Activated naive CD4-positive, alpha-beta T cell treated with Interleukin-2 at 50 U/mL for 16 hours (primary cell): ENCODE measurements around the gene TRIM29.

Experiments used
- DNase-seq: peaks from one replicate; pipeline ENCODE4 v3.0.0-alpha.2; 2020

The TRIM29 gene

DNA sequence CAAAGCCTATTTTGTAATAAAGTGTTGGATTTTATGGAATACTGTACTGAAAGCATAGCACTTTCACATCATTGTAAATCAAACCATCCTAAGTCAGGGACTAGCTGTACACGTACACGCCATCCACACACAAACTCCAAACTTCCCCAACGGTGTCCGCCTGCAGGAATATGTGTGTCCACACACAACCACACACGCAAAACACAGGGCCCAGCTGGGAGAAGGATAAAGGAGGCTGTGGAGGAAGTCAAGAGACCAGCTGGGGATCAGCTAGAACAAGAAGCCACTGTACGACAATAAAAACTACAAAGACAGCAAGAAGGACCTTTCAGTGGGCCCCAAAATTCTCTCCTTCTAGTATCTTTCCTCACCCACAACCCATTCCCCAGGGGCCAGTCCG, 1.6 kb downstream of the TRIM29 start:
- no peak for DNase-seq

DNA sequence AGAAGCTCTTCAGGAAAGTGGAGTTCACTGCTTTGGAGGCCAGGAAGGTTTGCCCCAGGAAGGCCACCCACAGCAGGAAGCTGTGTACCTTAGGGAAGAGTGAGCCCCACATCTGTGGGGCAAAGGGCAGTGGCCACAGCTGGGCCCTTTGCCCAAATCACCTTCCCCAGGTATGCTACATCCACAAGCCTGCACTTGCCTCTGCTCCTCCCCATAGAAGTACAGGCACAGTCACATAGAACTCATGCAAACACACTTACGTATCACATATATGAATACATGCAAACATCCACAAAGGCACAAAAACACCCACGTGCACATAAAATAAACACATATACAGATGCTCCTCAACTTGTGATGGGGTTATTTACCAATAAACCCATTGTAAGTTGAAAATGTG, 2.1 kb downstream of the TRIM29 start:
- no peak for DNase-seq

DNA sequence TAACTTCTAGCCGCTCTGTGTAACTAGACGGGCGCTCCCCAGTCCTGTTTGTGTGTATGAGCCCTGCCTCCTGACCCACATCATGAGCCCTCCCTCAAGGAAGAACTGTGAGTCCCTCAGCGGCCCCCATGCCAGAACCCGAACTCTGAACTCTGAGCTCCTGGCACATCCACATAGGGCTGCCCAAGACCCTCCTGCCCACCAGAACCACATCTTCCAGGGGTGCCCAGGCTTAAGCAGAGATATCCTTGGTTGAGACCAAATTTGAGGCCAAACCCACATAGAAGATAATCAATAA, 3.0 kb downstream of the TRIM29 start:
- DNase-seq = no peak

DNA sequence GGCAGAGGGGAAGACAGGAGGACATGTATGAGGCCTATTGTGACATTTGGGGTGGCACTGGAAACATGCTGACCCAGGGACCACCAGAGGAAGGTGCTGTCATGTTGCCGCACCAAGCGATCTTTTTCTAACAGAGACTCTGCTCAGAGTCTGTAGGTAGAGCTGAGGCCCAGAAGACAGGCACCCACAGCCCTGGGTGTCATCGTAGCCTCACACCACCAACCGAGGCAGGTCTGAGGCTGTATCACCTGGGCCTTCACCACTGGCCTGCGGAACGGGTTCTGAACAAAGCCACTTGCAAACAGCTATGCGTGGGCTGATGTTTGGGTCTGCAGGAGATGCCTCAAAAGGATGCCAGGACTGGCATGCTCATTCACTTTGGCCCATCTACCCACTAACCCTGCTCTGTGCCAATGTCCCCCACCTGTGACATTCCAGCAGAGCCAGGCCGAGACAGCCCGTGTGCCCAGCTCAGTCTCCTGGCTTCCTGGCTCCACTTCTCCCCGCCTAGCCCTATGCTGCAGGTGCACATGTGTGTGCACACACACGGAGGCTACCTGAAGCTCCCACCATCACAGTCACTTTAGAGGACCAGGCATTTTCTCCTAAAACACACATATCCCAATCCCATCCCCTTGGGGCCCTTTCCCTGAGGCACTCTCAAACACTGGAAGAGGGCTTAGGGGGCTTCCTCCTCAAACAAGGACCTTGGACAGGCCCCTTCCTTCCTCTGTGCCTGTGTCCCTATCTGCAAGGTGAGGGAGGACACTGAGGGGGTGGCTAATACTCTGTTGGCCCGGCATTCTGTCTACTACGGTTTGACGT, 3.6 kb downstream of the TRIM29 start:
- no peak for DNase-seq

DNA sequence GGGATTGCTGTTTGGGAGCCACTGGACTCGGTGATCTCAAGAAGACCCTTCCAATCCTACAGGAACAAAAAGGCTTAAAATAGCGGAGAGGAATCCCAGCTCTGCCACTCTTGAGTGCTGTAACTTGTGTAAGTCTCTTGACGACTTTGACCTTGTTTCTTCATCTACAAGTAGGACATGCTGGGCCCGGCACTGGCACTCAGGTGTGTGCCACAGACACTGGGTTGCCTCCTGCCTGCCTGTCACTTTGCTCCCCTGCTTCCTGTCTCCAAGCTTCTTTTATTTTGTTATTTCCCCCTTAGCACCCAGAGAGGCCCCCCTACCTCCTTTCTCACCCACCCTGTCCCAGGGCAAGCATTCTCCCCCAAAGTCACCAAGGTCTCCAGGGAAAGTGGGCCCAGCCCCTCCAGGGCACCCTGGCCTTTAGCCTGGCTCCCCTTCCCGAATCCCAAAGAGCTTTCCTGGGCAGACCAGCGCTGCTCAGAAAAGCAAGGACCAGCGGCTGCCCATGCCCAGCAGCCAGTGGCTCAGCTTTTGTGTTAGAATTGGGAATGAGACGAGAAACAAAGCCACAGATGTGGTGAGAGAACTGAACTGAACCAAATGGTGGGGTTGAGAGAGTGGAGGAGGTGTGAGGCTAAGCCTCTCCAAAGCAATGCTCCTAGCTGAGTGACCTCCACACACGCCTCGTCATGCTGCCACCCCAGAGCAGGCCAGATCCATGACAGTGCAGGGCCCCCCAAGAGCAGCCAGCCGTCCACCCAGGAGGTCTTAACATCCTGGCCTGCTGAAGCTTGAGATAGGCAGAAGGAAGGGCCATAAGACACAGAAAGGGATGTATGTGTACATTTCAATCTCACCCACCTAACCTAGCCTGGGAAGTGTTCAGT, 4.5 kb downstream of the TRIM29 start:
- no peak for DNase-seq

DNA sequence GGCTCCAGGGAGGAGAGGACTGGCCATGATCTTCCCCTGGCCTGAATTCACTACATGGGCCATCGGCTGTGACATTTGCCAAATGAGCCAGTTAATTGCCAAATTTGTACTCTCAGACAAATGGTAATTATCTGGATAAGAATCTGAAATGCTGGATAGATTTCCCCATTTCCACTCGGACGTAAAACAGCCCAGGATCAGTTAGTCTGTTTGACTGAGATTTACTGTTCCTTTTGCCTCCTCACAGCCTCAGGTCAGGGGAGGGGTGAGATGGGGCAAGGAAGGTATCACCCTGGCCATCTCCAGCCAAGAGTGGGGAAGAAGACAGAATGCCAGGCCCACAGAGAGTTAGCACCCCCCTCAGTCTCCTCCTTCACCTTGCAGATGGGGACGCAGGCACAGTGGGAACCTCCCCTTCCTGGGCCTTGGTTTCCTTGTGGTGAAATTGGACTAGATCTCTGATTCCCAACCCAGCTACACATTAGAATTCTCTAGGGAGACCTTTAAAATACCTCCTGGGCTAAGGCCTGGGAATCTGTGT, 5.2 kb downstream of the TRIM29 start:
- DNase-seq = no peak

DNA sequence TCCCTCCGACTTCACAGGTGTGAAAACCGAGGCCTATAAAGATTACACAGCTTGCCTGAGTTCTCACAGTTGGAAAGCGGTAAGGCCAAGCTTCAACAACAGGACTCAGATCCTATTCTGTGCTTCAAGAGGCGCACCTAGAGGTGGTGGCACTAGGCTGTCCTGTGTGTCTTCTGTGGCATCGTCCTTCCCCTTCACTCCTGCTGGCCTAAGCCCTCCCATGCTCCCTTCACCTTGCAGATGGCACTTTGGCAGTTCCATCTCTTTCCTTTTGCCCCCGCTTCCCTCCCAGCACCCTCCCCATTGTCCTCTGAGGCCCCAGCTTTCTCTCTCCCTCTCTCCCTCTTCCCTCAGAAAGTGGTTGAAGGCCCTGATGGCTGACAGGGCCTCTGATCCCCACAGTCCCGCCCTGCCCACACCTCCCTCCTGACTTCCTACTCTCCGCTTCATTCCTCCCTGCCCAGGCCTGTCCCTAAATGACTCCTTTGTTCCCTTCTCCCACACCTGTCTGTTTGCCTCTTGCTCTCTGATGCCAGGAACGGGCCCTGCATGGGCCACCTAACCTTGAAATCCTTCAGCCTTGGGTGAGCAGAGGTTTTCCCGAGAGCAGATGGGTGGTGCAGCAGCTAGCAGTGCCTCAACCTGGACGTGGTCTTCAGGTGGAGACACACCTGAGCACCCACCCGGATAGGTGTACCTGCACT, 5.8 kb downstream of the TRIM29 start:
- no peak for DNase-seq

DNA sequence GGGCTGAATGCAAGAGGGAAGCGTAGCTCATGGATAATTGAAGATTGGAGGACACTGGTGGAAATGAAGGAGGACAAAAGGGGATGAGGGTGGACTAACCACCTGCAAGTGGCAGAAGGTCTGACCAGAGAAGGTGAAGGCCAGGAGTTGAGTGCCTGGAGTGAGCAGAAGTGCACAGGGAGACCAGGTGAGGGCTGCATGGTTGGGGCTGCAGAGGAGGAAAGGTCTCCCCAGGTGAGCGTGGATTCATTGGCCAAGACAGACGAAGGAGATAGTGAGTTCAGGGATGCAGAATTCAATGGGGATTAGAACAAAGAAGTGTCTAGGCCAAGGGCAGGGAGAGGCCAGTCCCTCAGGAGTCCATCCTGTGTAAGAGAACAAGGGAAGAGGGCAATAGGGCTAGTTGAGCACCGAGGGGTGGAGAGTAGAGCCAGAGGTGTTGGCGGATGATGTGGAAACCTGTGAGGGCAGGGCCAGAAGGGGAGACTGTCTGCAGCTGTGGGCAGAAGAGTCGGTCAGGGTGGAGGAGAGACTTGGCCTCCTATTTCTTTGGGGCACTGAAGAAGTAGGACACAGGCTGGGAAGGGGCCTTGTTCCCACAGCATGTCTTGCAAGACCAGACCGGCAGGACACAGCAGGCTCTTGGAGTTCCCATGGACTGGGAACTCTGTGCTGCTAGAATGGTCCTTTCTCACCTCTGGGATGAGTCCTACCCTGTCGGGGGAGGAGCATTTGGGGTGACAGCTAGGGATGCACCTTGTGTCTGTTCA, 6.7 kb downstream of the TRIM29 start:
- no peak for DNase-seq

DNA sequence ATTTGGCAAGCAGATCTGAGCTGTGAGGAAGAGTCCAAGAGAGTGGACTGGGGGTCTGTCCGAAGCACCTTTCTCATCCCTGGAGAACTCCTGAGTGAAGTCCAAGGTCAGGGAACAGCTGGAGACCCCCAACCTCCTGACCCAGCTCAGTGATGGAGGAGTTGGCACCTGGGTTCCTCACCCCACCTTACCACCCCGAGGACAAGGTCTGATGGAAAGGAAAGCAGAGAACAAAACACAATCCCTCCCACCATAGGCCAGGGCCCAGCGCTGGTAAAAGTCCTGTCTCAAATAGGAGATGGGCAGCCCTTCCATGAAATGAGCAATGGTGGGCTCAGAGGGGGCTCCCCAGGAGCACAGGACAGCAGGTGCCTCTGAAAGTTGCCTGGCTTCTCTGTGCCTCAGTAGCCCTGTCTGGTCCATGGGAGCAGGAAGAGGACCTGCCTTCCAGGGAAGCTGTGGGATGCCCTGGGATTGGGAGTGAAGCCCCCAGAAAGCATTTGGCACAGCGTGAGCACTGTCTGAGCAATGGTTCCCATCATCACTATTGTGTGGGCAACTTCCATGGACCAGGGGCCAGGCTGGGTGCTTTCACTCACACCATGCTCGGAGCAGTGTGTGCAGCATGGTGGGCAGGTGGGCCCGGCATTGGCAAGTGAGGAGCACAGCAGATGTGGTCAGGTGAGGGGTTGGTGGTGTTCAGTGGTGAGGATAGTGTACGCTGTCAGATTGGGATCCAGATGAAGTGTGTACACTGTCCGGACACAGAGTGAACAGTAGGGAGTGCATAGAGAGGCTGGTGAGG, 7.5 kb downstream of the TRIM29 start:
- no peak for DNase-seq

DNA sequence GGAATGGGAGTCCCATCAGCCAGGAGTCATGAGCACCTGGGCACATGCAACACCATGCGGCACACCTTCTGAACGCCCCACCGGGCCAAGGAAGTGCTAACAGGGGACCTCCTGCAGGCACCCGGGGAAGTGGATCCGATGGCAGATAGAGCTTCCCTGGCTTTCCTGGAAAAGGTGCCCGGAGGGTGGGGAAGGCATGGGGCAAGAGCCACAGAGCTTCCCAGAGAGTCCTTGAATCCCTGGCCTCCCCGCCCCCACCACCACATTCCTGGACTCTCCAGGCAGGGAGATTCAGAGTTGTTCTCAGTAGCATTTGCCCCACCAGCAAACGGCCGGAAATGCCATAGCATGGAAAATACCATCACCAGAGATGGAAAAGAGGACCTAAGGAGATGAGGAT, 8.3 kb downstream of the TRIM29 start:
- no peak for DNase-seq

DNA sequence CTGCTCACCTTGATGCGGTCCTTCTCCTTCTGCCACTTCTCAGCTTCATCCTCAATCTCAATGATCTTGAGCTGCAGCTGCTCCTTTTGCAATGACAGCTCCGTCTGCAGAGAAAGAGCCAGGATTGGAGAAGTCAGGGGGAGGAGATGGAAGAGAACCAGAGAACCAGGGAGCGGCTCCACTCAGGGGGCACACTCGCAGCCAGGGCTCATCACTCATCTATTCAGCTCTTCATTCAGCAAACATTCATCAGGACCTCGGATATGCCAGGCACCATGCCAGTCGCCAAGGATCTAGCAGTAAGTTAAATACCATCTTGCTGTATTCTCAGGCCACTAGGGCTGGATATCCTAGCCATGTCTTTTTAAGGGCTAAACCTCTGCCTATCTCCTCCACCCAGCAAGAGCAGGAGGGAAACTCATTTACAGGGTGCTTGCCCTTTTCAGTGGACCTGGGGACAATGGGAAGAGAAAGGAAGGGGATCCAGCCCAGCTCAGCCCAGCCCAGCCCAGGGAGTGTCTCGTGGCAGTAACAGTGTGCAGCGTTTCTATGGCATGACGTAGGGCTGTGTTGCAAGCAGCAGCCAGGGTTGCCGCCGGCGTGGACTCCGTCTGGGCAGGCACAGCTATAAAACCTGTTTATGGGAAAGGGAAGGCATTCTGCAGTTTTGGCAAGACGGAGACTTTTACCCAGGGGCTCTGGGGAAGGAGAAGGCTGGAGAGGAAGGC, 9.4 kb downstream of the TRIM29 start:
- DNase-seq = no peak

DNA sequence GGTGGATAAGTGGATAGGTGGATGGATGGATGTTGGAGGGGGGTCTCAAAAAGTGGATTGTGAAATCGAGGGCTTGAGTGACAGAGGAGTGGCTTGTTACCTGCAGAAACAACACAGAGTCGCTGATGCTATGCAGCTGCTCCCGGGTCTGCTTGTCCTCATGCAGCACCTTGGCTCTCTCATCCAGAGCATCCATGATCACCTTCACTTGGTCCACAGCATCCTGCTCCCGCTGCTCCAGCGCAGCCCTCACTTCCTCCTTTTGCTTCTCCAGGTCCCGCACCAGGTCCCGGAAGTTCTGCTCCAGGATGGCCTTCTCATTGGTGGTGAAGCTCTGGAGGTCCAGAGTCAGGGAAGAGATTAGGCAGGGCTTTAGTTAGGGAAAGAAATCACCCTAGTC, 10.7 kb downstream of the TRIM29 start:
- no peak for DNase-seq

DNA sequence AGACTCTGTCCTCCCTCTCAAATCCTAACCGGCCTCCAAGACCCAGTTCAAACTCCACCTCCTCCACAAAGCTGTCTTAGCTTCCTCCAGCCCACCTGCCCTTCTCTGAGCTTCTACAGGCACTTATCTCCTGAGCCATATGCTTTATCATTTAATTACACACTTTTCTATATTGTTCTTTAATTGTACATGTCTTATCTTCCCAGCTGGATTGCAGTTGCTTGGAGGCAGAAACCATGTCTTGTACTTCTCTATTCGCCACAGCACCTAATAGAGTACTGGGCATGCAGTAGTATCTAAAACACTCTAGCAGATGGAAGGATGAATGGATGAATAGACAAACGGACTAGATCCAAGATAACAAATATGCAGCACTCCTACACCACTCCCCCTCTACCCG, 11.3 kb downstream of the TRIM29 start:
- DNase-seq = no peak

DNA sequence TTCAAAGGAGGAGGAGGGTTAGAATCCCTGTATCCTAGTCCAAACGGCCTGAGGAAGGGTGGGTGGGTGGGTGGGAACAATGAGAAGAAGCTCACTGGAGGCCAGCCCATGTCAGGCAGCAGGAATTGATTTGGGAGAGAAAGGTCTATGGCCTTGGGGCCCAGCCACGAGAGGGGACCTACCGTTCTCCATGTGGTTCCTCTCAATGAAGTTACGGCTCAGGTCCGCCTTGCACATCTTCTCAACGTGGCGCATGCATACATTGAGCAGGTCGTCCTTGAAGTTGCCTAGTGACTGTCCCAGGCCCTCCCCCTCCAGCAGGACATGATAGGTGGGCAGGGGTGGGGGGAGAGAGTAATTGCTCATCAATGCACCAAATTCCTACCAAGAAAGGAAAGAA, 12.4 kb downstream of the TRIM29 start:
- no peak for DNase-seq

DNA sequence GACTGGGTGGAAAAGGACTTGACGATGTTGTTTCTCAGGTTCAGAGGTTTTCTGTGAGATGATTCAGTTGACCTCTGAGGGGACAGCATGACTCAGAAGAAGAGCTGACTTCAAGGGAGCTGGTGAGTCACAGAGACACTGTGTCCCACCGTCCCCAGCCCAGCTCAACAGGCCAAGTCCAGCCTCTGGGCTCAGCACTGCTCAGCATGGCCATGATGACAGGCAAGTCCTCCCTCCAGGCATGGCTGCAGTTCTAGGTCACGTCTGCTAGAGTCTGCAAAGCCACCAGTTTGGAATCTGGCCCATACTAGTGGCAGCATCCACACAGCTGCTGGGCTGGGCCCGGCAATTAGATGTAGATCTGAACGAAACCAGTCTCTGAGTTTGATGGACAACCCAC, 12.9 kb downstream of the TRIM29 start:
- DNase-seq = no peak

DNA sequence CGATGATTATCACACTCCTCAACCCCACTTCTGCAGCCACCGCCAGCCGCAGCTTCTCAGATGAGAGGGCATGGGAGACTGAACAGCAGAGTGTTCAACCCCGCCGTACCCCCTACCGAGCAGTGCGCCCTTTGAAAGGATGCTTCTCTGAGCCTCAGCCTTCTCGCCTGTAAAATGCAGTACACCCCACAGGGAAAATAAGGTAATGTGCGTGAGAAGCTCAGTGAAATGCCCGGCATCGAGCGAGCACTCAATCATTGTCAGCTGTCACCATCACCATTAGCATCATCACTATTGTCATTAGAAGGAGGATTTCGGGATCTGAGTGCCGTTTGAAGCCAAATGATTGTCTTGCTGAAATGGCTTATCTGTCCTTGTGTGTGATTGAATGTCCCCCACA, 13.6 kb downstream of the TRIM29 start:
- no peak for DNase-seq

DNA sequence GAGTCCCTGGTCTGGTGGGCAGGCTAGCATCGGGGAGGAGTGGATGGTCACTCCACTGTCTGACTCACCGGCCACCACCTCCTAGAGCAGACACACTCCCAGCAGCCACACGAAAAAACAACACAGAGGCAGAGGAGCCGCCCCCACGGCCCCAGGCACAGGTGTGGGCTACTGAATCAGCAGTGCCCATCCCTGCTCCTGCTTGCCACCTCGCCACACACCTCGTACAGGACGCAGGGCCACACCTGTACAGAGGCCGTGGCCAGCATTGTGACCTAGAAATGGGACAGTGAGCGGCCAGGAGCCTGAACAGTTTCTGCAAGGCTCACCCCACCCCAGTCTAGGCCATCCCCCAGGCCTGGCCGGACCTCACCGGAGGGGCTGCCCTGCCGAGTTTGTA, 14.0 kb downstream of the TRIM29 start:
- no peak for DNase-seq

DNA sequence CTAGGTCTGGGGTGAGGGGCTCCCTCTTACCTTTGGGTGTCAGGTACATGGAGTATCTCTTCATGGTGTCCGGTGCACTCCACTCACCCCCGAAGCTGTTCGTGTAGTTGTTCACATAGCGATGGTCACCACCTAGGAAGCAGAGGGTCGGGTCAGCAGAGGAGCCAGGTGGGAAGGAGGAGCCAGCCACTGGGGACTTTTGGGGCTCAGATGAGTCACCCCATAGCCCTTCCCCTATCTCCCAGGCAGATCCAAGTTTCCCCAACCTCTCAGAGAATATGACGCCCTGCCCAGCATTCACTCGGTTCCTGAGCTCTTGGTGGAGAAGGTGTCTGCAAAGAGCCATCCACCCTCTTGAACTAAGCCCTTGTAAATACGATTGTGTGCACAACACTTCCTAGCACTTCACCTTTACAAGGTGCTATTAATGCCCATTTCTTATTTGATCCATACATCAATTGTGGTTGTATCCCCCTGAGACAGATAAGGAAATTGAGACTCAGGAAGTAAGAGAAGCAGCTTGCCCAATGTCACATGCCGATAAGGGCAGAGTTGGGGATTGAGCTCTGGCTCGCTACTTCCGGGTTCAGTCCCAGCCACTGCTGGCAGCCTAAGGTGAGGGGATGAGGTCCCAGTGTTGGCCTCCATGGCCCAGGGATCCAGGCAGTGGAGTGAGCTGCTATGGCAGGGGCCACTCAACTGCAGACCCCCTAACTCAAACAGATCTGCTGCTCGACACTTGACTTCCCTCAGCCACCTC, 14.8 kb downstream of the TRIM29 start:
- DNase-seq = no peak

DNA sequence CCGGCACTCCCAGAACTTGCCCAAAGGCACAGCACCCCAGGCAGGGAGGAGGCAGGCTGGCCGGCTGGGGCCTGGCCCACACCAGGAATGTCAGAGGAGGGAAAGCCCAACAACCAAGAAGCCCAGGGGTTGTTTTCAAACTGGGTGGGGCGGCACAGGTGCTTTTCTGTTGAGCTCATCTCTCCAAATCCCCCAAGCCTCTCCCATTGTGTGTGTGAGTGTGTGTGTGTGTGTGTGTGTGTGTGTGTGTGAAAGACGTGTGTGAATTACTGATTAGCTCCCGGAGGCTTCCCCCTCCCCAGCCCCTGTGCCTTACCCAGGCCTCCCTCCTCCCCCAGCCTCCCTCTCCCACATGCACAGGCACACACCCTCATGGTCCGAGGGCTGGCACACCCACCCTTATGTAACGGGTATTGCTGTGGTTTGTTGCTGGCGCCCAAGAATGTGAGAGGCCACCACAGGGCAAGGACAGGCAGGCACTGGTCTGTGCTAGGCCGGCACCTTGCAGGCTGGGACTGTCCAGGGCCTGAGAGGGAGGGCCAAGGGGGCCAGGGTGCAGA, 15.9 kb downstream of the TRIM29 start:
- no peak for DNase-seq

DNA sequence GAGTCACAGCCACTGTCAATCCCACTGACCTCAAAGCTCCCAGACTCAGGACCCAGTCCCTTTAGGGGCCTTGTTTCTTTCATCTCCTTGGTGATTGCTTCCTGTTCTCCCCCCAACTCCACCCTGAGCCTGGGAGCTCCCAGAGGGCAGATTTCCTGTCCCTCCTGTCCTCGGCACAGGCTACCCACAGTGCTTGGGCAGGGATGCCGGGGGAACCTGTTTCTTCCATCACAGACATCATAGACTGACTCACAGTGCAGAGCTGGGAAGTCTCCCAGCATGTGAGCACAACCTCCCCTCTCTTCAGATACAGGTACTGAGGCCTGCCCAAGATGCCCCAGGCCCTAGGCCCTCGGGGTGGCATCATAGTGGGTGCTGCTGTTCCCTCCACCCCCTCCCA, 16.6 kb downstream of the TRIM29 start:
- DNase-seq = no peak
